Activated CD4-positive, alpha-beta T cell treated with anti-CD3 and anti-CD28 coated beads, Interleukin-10, Interleukin-2, amounts not matched to agents 100 ng/mL and 50 ng/mL, durations not matched to agents 16 hours and 8 hours (primary cell): Measurements from ENCODE around the gene RDH11.
A peak's percentile ranks its signal among the peaks of the same experiment; 100 is the strongest.

Experiments used
- DNase-seq: peaks from one replicate; pipeline ENCODE4 v3.0.0-alpha.2; 2020

RDH11 gene

DNA sequence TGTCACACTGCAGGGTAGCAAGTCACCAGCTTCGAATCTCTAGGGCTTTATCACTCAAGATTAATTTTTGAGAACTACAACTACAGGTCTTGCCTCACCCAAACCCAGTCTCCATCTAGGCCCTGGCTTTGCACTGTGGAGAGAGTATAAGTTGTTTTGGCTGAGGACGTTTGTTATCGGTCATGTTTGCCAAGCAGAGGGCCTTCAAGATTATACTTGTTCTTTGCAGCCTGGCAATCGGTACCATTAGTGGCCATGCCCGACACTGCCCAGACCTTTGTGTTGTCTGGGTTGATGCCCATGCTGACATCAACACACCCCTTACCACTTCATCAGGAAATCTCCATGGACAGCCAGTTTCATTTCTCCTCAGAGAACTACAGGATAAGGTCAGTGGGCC lies 50.1 kb downstream of the RDH11 start:
- DNase-seq, result no peak

DNA sequence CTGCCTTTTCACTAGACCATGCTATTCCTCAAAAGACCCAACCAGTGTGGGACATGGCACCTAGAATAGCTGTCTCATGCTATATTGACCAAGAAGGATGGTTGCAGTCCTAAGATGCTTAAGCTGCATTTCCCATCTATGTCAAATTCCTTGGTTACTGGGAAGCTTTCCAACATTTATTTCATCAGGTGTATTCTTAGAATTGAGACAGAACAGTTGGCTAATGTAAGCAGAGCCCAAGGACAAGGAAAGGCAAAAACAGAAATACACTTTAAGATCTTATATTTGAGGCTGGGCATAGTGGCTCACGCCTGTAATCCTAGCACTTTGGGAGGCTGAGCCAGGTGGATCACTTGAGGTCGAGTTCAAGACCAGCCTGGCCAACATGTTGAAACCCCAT lies 51.1 kb downstream of the RDH11 start:
- DNase-seq, result no peak

- DNase-seq, result no peak
Observed at GRCh38 chr14:67643713-67644112, 51.9 kb downstream of the RDH11 start.

- DNase-seq, result peak; percentile 40
Observed at GRCh38 chr14:67641902-67642749, 53.4 kb downstream of the RDH11 start.

- DNase-seq, result no peak
Observed at GRCh38 chr14:67641480-67641879, 54.1 kb downstream of the RDH11 start.

- DNase-seq, result no peak
Observed at GRCh38 chr14:67638642-67639041, 56.9 kb downstream of the RDH11 start.

DNA sequence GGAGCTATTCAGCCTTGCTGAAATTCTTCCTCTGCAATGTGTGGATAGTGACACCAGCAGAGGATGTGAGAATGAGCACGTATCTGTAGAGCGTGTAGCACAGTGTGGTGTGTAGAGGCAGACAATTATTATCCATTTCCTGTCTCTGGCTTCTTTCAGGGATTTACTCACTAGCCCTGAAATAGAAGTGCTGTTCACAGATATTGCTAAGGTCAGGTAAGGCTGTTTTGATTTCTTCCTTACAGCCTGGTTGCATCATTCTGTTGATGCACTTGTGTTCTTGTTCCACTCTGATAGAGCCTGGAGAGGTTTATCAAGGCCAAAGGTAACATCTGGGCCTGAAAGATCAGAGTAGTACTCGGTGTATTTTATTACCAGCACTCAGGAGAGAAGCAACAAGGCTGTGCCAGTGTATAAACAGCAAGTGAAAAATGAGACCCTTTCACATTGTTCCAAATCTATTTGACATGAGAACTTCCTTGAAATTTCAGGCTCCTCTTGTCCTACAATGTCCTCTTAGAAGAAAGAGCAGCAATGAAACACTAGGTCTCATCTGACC lies 59.1 kb downstream of the RDH11 start:
- DNase-seq, result peak; percentile 30

- no peak for DNase-seq
Observed at GRCh38 chr14:67633451-67634147, 62.0 kb downstream of the RDH11 start.

GRCh38 chr14:67630938-67631337 lies 64.6 kb downstream of the RDH11 start:
- no peak for DNase-seq

DNA sequence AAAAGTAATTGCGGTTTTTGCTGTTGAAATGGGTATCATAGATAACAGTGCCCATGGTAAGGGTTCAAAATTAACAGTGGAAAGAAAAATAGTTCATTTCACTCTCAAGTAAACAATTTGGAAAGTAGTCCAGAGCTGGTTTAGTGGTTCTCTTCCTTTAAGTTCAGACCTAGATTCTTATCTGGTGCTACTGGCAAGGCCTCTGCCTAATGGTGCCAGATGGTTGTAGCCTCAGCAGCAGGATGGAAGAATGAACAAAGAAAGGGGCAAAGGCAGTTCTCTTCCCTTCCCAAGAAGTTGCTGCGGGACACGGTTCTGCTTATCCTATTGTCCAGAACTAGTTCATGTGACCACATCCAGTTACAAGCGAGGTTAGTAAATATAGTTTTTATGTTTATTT lies 65.4 kb downstream of the RDH11 start:
- no peak for DNase-seq

- DNase-seq, result no peak
Observed at GRCh38 chr14:67627519-67627918, 68.0 kb downstream of the RDH11 start.
